ENCODE results near the gene WDFY3. TPM values are rescaled to one million over a fixed set of nuclear protein-coding genes. Genes with fewer than 3 reads are reported as not detected.

The WDFY3 gene
- total and polyA plus RNA-seq, 10 donors = 1.6 to 208 (median 127) TPM

GRCh38 chr4:84790769-84791565, 175.5 kb downstream of the WDFY3 start:
- intact Hi-C loops (cut with DNase I; ENCODE audit: low total_unique reads) = no loop called here
- H3K4me3 ChIP-seq = no peak overlapping the region
- H3K27ac ChIP-seq = no peak overlapping the region
- no peaks in the 10 kb centered on the region for H3K9me3 ChIP-seq
- no peak for DNase-seq
- no peak for TF ChIP-seq CTCF (IDR thresholded peaks at IDR 0.05 in 8 of 11, conservative IDR thresholded peaks at IDR 0.05 in 3 of 11)
- TF ChIP-seq POLR2A (IDR thresholded peaks at IDR 0.05) = no peak
- no peak for TF ChIP-seq POLR2AphosphoS5 (IDR thresholded peaks at IDR 0.05)
- H3K4me1 ChIP-seq = no peaks in the 10 kb centered on the region
- H3K36me3 ChIP-seq = peaks cover 0 to 95% (median 2%) of the 10 kb centered on the region in 6 donors
- 87 to 96% (median 91%) methylated on average over 5 of the region's 5 CpGs for WGBS, 5 donors
- H3K27me3 ChIP-seq (replicated peaks in 1 of 7) = no peaks in the 10 kb centered on the region

DNA sequence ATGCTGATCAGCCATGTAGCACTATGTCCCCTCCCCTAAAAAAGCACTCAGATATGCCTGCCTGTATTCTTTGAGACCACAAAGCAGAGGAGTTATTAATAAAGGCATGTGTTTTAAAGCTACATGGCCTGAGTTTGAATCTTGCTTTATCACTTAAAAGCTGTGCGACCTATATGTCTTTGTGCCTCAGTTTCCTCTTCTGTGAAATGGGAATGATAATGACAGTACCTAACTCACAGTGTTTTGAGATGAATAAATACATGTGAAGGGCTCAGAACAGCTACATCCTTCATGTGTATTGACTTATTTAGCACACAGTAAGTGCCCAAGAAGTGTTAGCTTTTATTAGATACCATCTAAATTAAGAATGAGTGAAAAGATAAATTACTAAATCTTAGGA, 180.0 kb downstream of the WDFY3 start:
- Histone ChIP-seq H3K36me3 (peaks cover 0 to 98% (median 14%) of the 10 kb centered on the region in 6 donors), H3K27ac (no peak overlapping the region), H3K9me3 (no peaks in the 10 kb centered on the region), H3K4me1 (no peaks in the 10 kb centered on the region), H3K4me3 (no peak overlapping the region), H3K27me3 (replicated peaks in 1 of 7) (no peaks in the 10 kb centered on the region)
- DNase-seq = no peak
- 91 to 97% (median 95%) methylated on average over 1 of the region's 1 CpG for WGBS, 5 donors
- intact Hi-C loops (cut with DNase I; ENCODE audit: low total_unique reads) = no loop called here
- no peak for TF ChIP-seq POLR2AphosphoS5 (IDR thresholded peaks at IDR 0.05)
- TF ChIP-seq POLR2A (IDR thresholded peaks at IDR 0.05) = no peak
- TF ChIP-seq CTCF (IDR thresholded peaks at IDR 0.05 in 8 of 11, conservative IDR thresholded peaks at IDR 0.05 in 3 of 11) = no peak

DNA sequence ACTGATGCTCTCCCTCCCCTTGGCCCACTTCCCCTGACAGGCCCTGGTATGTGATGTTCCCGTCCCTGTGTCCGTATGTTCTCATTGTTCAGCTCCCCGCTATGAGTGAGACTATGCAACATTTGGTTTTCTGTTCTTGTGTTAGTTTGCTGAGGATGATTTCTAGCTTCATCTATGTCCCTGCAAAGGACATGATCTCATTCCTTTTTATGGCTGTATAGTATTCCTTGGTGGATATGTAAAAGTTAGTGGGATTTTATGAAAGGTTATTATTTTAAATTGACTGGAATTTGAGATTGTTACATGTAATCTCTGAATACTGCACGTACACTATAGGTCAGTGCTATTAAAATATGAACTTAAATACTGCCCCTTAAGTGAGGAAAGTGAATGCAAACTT, 184.0 kb downstream of the WDFY3 start:
- no peaks in the 10 kb centered on the region for H3K9me3 ChIP-seq
- H3K27ac ChIP-seq = no peak overlapping the region
- no peaks in the 10 kb centered on the region for H3K27me3 ChIP-seq (replicated peaks in 1 of 7)
- H3K36me3 ChIP-seq = peaks cover 0 to 100% (median 18%) of the 10 kb centered on the region in 6 donors
- H3K4me1 ChIP-seq = no peaks in the 10 kb centered on the region
- H3K4me3 ChIP-seq = no peak overlapping the region
- no peak for TF ChIP-seq POLR2AphosphoS5 (IDR thresholded peaks at IDR 0.05)
- DNase-seq = no peak
- WGBS, 5 donors = 89 to 99% (median 95%) methylated on average over 4 of the region's 4 CpGs
- intact Hi-C loops (cut with DNase I; ENCODE audit: low total_unique reads) = no loop called here

GRCh38 chr4:84780719-84781118, 185.8 kb downstream of the WDFY3 start:
- no peak for DNase-seq
- intact Hi-C loops (cut with DNase I; ENCODE audit: low total_unique reads) = no loop called here
- Histone ChIP-seq H3K27me3 (replicated peaks in 1 of 7) (no peaks in the 10 kb centered on the region), H3K27ac (no peak overlapping the region), H3K9me3 (no peaks in the 10 kb centered on the region), H3K36me3 (peaks cover 0 to 97% (median 18%) of the 10 kb centered on the region in 6 donors), H3K4me3 (no peak overlapping the region), H3K4me1 (no peaks in the 10 kb centered on the region)
- TF ChIP-seq POLR2A (IDR thresholded peaks at IDR 0.05) (no peak), POLR2AphosphoS5 (IDR thresholded peaks at IDR 0.05) (no peak), CTCF (IDR thresholded peaks at IDR 0.05 in 8 of 11, conservative IDR thresholded peaks at IDR 0.05 in 3 of 11) (no peak)
- WGBS, 5 donors = 91 to 98% (median 97%) methylated on average over 3 of the region's 3 CpGs

Measured in spleen (tissue), 11 donors.